SK-N-MC (cell line): ENCODE measurements around the gene DIP2C.

Experiments
- EZH2 ChIP-seq: fragments of 200-600 bp; sonication (generic); IDR thresholded peaks from one replicate; pipeline ENCODE4 v1.6.1; 2017; ENCODE audit warnings: antibody characterized with exemption
- POLR2AphosphoS5 ChIP-seq: IDR thresholded peaks from 2 replicates; pipeline ENCODE4 v1.6.1; 2012; ENCODE audit warnings: mild to moderate bottlenecking, low read depth, low read length, borderline replicate concordance

GRCh38 chr10:725302-725701 lies 35.8 kb upstream of the DIP2C start:
- TF ChIP-seq EZH2, result no peak
- TF ChIP-seq POLR2AphosphoS5, result no peak
